Bronchial epithelial cell (primary cell): ENCODE data around the gene DNAAF8. TPM values are rescaled to one million over a fixed set of nuclear protein-coding genes. Genes with fewer than 3 reads are reported as not detected.
A peak's percentile ranks its signal among the peaks of the same experiment; 100 is the strongest.
"Not testable (repeated sequence)": the region's sequence is repeated elsewhere in the genome, so short reads cannot be mapped to it uniquely, and the experiment has no call there.

Experiments
- DNase-seq: peaks from one replicate; pipeline ENCODE4 v3.0.0-alpha.2; 2010; ENCODE audit warnings: low read depth
- FAIRE-seq: peaks from 2 replicates; lab custom pipeline; 2011; peaks lifted over from hg19 to GRCh38; lab: Jason Lieb, UNC
- H3K27me3 ChIP-seq: 2 replicates; pipeline ENCODE4 v1.5.1; 2011; ENCODE audit warnings: low read length; ENCODE audit not compliant: control insufficient read depth, insufficient read depth
- H3K36me3 ChIP-seq: 2 replicates; pipeline ENCODE4 v1.5.1; 2011; ENCODE audit warnings: low read length; ENCODE audit not compliant: control insufficient read depth, insufficient read depth
- H3K4me3 ChIP-seq: 2 replicates; pipeline ENCODE4 v1.5.1; 2011; ENCODE audit warnings: mild to moderate bottlenecking, low read depth, low read length, control low read depth
- CTCF ChIP-seq: IDR thresholded peaks from 2 replicates; pipeline ENCODE4 v1.5.1; 2011; ENCODE audit warnings: mild to moderate bottlenecking, moderate library complexity, low read length, control low read depth, inconsistent platforms; ENCODE audit not compliant: insufficient read depth, severe bottlenecking
- total RNA-seq: library from RNA; depleted of rRNA; stranded (reverse); fragments of >200 nt; gene quantifications from 2 replicates; pipeline ENCODE4 v1.2.1, GENCODE V29; 2014

The DNAAF8 gene
- total RNA-seq, 1 donor from 2014 or later = under 0.01 TPM

DNA sequence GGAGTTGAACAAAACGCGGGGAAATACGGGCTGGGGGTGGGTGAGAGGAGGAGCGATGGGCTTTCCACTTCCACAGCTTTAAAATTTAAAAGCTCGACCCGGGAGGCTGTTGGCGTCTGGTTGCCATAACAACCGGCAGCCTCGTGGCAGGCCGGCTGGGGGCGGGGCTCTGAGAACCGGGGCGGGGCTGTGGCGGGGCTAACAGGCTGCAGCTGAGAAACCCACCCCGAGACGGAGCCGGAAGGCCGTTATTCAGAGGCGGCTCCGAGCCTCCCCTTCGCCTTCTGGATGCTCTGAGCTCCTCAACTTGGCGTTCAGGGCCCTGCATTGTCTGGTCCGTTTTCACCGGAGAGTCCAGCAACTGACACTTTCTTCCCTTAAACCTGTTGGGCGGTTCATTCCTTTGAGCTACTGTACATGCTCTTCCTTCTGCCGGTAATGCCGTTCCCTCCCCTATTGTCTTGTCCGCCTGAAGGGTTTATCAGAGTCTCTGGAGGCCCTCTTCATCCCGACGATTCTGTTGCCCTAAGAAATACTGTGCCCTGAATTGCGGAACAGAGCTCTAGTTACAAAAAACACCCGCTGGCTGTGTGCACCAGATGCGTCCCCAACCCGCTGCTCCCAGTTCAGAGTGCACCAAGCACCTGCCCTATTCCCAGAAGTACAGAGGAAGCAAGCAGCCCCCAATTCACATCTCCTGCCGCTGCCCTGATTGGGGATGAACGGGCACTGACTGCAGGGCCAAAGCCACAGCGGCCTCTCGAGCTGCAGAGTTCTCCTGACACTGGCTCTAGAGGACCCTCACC lies 596 bp downstream of the DNAAF8 start:
- Histone ChIP-seq H3K4me3 (peak overlapping the region; percentile 98), H3K27me3 (no peaks in the 10 kb centered on the region), H3K36me3 (peaks cover 2% of the 10 kb centered on the region)
- TF ChIP-seq CTCF = no peak
- DNase-seq (peak; percentile 45), FAIRE-seq (no peak)

- DNase-seq (no peak), FAIRE-seq (no peak)
- no peak overlapping the region for H3K4me3 ChIP-seq
- no peaks in the 10 kb centered on the region for H3K27me3 ChIP-seq
- H3K36me3 ChIP-seq = no peaks in the 10 kb centered on the region
- TF ChIP-seq CTCF = no peak
These were observed 2.2 kb downstream of the DNAAF8 start for GRCh38 chr16:4736546-4736945.

DNA sequence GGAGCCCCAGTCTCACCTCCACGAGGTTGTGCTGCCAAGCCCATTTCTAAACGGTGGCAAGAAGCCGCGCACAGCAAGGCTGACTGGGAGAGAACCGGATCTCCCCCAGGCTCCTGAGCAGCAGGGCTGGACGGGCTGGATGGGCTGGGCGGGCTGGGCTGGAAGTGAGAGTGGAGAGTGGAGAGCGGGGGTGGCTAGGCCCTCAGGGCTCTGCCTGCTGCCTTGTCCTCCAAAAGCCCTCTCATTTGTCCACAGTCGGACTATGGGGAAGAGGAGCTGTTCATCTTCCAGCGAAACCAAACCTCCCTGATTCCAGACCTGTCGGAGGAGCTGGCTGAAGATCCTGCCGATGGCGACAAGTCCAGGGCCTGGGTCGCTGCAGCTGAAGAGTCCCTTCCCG lies 3.2 kb downstream of the DNAAF8 start:
- H3K27me3 ChIP-seq = no peaks in the 10 kb centered on the region
- no peak overlapping the region for H3K4me3 ChIP-seq
- TF ChIP-seq CTCF = no peak
- FAIRE-seq (no peak), DNase-seq (no peak)
- H3K36me3 ChIP-seq = no peaks in the 10 kb centered on the region

GRCh38 chr16:4738370-4738769 lies 4.0 kb downstream of the DNAAF8 start:
- not testable (repeated sequence) for H3K27me3 ChIP-seq, FAIRE-seq, H3K36me3 ChIP-seq, DNase-seq, H3K4me3 ChIP-seq

GRCh38 chr16:4743226-4743878 lies 9.0 kb downstream of the DNAAF8 start:
- peak; percentile 47 for DNase-seq
- peak overlapping the region; percentile 34 for H3K4me3 ChIP-seq
- H3K36me3 ChIP-seq = no peaks in the 10 kb centered on the region
- H3K27me3 ChIP-seq = no peaks in the 10 kb centered on the region
- FAIRE-seq = no peak
- TF ChIP-seq CTCF = no peak

- TF ChIP-seq CTCF = no peak
- Histone ChIP-seq H3K4me3 (no peak overlapping the region), H3K36me3 (no peaks in the 10 kb centered on the region), H3K27me3 (no peaks in the 10 kb centered on the region)
- FAIRE-seq = no peak
- DNase-seq = no peak
These were observed 10.4 kb downstream of the DNAAF8 start for GRCh38 chr16:4744555-4745273.
